ENCODE results near the gene RASL12. TPM values are rescaled to one million over a fixed set of nuclear protein-coding genes. Genes with fewer than 3 reads are reported as not detected.

Gene RASL12
- polyA plus RNA-seq, 1 experiment = 11.4 TPM

GRCh38 chr15:65106011-65106590 is 38.3 kb upstream of the RASL12 start:
- no peak for DNase-seq (ENCODE audit: low read depth, low spot score)
- ChIA-PET POLR2A (no interaction called here), CTCF (interaction anchor here (1.6 kb wide), 1 partner anchor 72 kb away, joined by 7 read pairs; no protein-coding TSS in a partner anchor)
- Histone ChIP-seq H3K27me3 (ENCODE audit: control insufficient read depth, insufficient read depth, low read length) (no peaks in the 10 kb centered on the region), H3K9me3 (ENCODE audit: control insufficient read depth, insufficient read depth, low read length) (no peaks in the 10 kb centered on the region), H3K4me3 (ENCODE audit: low read depth, low read length) (no peak overlapping the region), H3K27ac (ENCODE audit: low read depth, low read length) (no peak overlapping the region)
- no peak for TF ChIP-seq CTCF (IDR thresholded peaks at IDR 0.05; ENCODE audit: low read depth, low read length)

- Histone ChIP-seq H3K27me3 (ENCODE audit: control insufficient read depth, insufficient read depth, low read length) (no peaks in the 10 kb centered on the region), H3K9me3 (ENCODE audit: control insufficient read depth, insufficient read depth, low read length) (no peaks in the 10 kb centered on the region), H3K27ac (ENCODE audit: low read depth, low read length) (no peak overlapping the region), H3K4me3 (ENCODE audit: low read depth, low read length) (no peak overlapping the region)
- no peak for DNase-seq (ENCODE audit: low read depth, low spot score)
- TF ChIP-seq CTCF (IDR thresholded peaks at IDR 0.05; ENCODE audit: low read depth, low read length) = no peak
- ChIA-PET POLR2A (no interaction called here), CTCF (interaction anchor here (1.1 kb wide), 1 partner anchor 71 kb away, joined by 3 read pairs; no protein-coding TSS in a partner anchor)
Measured at GRCh38 chr15:65105038-65105437, 37.2 kb upstream of the RASL12 start.

GRCh38 chr15:65102912-65103311 is 35.1 kb upstream of the RASL12 start:
- no peaks in the 10 kb centered on the region for H3K9me3 ChIP-seq (ENCODE audit: control insufficient read depth, insufficient read depth, low read length)
- no peak for DNase-seq (ENCODE audit: low read depth, low spot score)
- ChIA-PET POLR2A (interaction anchor here (0.6 kb wide), 1 partner anchor 69 kb away, joined by 5 read pairs; no protein-coding TSS in a partner anchor), CTCF (interaction anchor here (0.5 to 4.0 kb wide), 9 partner anchors 12 to 619 kb away, joined by 3 to 127 read pairs (median 3); no protein-coding TSS in a partner anchor)
- no peak overlapping the region for H3K4me3 ChIP-seq (ENCODE audit: low read depth, low read length)
- no peak overlapping the region for H3K27ac ChIP-seq (ENCODE audit: low read depth, low read length)
- no peak for TF ChIP-seq CTCF (IDR thresholded peaks at IDR 0.05; ENCODE audit: low read depth, low read length)
- H3K27me3 ChIP-seq (ENCODE audit: control insufficient read depth, insufficient read depth, low read length) = no peaks in the 10 kb centered on the region

GRCh38 chr15:65101891-65102708 is 34.3 kb upstream of the RASL12 start:
- Histone ChIP-seq H3K9me3 (ENCODE audit: control insufficient read depth, insufficient read depth, low read length) (no peaks in the 10 kb centered on the region), H3K4me3 (ENCODE audit: low read depth, low read length) (no peak overlapping the region), H3K27ac (ENCODE audit: low read depth, low read length) (no peak overlapping the region), H3K27me3 (ENCODE audit: control insufficient read depth, insufficient read depth, low read length) (no peaks in the 10 kb centered on the region)
- CTCF ChIA-PET = interaction anchor here (0.5 to 4.0 kb wide), 39 partner anchors 8 to 412 kb away, joined by 3 to 127 read pairs (median 5); partner anchors contain the start of genes RASL12, SLC51B and UBAP1L
- no peak for TF ChIP-seq CTCF (IDR thresholded peaks at IDR 0.05; ENCODE audit: low read depth, low read length)
- POLR2A ChIA-PET = interaction anchor here (0.8 to 1.1 kb wide), 5 partner anchors 12 to 83 kb away, joined by 3 to 5 read pairs (median 4); partner anchors contain the start of gene CLPX
- DNase-seq (ENCODE audit: low read depth, low spot score) = no peak
